NCI-H2171 (cell line): ENCODE measurements around the gene NCOA3.
"Not testable (repeated sequence)": the region's sequence is repeated elsewhere in the genome, so short reads cannot be mapped to it uniquely, and the experiment has no call there.

ENCODE experiments used
- DNase-seq: peaks from one replicate; lab custom pipeline; 2025; lab: John Stamatoyannopoulos, UW

The NCOA3 gene

DNA sequence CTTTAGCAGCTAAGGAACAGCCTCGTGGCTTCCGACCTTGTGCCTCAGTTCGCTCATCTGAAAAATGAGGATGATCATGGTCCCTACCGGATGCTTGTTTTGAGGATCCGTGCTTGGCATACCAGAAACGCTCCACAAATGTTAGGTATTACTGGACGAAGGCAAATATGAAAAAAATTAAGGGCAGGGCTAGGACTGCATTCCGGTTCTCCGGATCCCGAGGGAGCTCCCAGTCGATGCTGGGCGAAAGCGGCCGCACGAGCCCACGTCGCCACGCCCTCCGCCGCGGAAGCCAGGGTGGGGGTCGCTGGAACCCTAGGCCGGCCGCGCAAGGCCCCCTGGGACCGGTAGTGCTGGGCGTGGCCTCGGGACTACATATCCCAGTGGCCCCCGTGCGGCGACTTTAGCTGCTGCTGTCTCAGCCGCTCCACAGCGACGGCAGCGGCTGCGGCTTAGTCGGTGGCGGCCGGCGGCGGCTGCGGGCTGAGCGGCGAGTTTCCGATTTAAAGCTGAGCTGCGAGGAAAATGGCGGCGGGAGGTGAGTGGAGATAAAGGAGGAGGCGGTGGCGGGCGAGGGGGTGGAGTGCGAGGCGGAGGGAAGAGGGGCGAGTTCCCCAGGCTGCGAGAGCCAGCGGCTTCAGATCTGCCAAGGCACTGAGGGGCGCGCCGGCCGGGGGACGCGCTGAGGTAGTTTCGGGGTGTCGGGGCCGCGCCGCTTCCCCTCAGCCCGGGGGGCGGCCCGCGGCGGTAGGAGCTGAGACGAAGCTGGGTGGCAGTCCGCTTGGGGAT is at the start of gene NCOA3:
Gene NCOA3, plus strand, starts transcription at position 406 of the 789 bp plus-strand sequence. CDS start 120,361 bp downstream, outside the sequence.
- peak; percentile 98 for DNase-seq

DNA sequence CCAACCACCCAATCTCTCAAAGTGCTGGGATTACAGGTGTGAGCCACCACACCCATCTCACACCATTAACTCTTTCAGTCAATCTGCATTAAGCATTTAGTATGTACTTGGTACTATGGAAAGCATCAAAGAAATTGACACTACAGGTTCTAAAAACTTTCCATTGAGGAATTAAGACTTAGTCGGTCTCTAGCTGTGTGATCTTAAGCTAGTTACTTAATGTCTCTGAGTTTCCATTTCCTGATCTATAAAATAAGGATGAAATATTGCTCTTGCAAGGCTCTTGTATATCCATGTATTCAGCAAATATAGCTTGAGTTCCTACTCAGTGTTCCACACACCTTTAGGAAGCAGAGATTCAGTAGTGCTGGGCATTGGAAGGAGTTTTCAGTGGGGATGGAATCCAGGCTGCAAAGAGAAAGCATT is 48.9 kb upstream of the NCOA3 start:
- no peak for DNase-seq

DNA sequence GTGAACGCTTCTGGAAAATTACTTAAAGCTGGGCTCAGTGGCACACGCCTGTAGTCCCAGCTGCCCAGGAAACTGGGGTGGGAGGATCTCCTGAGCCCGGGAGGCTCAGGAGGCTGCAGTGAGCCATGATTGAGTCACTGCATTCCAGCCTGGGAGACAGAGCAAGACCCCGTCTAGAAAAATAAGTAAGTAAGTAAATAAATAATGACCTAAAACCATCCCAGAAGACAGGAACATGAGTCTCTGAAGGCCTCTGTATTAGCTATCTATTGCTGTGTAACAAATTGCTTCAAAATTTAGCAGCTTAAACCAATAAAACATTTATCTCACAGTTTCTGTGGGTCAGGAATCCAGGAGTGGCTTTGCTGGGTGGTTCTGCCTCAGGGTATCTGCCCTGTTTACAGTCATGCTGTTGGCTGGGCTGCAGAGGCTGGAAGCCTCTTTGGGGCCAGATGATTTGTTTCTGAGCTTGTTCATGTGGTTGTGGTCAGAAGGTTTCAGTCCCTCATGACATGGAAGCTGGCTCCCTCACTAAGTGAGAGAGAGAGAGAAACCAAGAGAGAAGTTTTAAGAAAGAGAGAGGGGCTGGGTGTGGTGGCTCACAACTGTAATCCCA is 48.4 kb upstream of the NCOA3 start:
- no peak for DNase-seq

DNA sequence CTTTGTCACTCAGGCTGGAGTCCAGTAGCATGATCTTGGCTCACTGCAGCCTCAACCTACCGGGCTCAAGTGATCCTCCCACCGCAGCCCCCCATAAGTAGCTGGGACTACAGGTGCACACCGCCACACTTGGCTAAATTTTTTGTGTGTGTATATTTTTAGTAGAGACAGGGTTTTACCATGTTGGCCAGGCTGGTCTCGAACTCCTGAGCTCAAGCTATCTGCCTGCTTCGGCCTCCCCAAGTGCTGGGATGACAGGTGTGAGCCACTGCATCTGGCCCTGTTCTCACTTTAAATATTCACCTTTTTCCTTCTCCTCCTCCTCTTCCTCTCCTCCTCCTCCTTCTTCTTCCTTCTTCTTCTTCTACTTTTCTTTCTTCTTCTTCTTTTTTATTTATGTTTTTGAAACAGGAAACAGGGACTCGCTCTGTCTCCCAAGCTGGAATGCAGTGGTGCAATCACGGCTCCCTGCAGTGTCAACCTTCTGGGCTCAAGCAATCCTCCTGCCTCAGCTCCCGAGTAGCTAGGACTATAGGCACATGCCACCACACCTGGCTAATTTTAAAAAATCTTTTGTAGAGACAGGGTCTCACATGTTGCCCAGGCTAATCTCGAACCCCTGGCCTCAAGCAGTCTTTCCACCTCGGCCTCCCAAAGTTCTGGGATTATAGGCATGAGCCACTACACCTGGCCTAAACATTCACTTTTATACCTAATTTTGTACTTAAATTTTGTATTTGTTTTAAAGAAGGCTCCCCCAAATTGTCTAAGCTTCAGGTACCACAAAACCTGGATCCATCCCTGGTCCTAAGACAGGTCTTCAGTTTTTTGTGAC is 47.2 kb upstream of the NCOA3 start:
- no peak for DNase-seq

DNA sequence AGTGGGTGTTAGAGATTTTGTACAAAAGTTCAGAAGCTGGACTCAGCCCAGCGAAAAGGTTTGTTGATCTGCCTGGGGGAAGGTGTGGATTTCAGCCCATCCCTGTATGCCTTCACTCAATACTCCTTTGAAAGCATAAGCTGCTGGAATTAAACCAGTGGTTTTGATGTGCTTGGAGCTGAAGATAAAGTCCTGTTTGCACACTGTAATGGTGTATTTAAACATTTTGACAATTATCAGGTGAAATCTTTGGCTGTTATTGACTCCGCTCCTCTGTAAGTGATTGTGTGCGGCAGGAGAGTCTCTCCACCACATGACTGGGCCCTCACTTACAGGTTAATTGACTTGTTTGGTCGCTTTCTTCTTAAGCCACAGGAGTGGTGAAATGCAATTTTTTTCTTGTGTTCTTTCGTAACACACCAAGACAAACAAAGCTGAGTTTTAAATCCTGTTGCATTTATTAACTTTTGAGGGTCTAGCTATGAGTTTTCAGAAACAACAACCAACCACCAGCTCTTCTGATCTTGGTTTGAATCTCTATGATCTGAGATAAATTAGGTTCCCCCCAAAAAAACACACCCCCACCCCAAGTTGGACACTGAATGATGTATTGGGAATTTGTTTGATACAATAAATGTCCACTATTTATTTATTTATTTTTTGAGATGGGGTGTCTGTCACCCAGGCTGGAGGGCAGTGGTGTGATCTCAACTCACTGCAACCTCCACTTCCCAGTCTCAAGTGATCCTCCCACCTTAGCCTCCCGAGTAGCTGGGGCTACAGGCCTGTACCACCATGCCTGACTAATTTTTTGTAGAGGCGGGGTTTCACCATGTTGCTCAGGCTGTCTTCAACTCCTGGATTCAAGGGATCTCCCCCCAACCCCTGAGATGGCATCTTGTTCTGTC is 46.3 kb upstream of the NCOA3 start:
- no peak for DNase-seq

DNA sequence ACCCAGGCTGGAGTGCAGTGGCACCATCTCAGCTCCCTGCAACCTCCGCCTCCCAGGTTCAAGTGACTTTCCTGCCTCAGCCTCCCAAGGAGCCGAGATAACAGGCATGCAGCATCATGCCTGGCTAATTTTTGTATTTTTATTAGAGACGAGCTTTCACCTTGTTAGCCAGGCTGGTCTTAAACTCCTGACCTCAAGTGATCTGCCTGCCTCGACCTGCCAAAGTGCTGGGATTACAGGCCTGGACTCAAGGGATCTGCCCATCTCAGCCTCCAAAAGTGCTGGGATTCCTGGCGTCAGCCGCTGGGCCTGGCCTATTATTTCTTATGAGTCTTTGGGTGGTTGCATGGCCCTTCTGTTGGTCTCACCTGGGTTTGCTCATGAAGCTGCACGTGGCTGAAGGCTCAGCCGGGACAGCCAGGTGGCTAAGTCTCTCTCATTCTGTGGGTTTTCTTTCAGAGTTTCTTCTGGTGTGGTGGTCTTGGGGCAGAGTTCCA is 45.6 kb upstream of the NCOA3 start:
- no peak for DNase-seq

DNA sequence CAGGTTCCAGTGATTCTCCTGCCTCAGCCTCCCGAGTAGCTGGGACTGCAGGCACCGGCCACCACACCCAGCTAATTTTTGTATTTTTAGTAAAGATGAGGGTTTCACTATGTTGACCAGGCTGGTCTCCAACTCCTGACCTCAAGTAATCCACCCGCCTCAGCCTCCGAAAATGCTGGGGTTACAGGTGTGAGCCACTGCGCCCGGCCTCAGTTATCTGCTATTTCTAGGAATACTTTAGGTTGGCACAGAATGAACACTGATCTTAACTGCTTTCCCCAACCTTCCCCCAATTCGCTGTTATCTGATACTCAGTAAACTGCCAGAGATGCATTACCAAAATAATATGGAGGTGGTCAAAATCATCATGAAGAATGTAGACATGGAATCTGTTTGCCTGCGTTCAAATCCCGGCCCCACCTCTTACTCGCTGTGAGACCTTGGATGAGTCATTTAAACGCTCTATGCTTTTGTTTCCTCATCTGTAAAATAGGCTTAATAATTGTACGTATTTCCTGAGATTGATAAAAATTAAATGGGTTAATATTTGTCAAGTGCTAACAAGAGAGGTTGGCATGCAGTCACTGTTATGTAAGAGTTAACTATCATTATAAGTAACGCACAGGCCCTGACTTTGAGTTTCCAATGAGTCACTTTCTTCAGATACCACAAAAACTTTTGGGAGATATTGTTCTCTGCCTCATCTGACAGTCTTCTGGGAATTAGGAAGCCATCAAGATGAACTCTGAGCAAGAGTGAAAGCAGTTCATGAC is 44.5 kb upstream of the NCOA3 start:
- no peak for DNase-seq

DNA sequence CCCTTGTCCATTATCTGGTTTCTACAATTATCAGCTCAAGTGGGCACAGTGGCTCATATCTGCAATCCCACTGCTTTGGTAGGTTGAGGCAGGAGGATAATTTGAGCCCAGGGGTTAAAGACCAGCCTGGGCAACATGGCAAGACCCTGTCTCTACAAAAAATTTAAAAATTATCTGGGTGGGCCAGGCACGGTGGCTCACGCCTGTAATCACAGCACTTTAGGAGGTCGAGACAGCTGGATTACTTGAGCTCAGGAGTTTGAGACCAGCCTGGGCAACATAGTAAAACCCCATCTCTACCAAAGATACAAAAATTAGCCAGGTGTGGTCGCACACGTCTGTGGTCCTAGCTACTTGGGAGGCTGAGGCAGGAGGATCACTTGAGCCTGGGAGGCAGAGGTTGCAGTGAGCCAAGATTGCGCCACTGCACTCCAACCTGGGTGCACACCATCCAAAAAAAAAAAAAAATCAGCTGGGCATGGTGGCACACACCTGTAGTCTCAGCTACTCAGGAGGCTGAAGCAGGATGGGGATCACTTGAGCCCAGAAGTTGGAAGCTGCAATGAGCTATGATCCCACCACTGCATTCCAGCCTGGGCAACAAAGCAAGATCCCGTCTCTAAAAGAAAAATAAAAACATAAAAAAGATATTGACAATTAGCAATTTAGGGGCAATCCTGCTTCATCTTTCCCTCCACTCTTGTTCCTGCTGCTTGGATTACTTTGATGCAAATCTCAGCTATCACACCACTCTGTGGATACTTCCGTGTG is 43.2 kb upstream of the NCOA3 start:
- DNase-seq, result not testable (repeated sequence)

DNA sequence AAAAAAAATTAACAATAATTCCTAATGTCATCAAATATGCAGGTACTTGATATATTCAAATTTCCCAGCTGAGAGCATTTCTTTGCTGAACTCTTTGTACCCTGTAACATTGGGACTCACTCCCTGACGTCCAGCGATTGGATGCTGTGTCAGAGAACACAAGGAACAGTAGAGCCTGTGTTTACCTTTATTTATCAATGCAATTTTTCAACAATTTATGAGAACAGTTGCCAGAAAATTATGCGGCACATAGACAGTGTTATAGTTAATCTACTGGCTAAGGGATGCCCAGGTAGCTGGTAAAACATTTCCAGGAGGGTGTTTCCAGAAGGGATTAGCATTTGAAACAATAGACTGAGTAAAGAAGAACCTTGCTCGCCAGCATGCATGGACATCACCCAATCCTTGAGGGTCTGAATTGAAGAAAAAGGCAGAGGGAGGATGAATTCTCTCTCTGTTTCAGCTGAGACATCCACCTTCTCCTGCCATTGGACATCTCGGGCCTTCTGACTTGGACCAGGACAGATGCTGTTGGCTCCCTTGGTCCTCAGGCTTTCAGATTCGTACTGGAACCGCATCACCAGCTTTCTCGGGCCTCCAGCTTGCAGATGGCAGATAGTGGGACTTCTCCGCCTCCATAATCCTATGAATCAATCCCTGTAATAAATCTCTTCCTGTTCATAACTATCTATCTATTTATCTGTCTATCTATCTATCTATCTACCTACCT is 42.2 kb upstream of the NCOA3 start:
- DNase-seq, result no peak

DNA sequence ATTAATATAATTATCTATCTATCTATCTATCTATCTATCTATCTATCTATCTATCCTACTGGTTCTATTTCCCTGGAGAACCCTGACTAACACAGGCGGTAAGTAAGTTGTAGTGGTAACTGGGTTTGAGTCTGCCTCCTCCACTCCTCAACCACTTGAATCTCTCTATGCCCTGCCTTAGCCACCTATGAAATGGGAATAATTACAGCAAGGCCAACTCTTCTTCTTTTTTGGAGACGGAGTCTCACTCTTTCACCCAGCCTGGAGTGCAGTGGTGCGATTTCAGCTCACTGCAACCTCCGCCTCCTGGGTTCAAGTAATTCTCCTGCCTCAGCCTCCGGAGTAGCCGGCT is 41.0 kb upstream of the NCOA3 start:
- DNase-seq, result not testable (repeated sequence)

DNA sequence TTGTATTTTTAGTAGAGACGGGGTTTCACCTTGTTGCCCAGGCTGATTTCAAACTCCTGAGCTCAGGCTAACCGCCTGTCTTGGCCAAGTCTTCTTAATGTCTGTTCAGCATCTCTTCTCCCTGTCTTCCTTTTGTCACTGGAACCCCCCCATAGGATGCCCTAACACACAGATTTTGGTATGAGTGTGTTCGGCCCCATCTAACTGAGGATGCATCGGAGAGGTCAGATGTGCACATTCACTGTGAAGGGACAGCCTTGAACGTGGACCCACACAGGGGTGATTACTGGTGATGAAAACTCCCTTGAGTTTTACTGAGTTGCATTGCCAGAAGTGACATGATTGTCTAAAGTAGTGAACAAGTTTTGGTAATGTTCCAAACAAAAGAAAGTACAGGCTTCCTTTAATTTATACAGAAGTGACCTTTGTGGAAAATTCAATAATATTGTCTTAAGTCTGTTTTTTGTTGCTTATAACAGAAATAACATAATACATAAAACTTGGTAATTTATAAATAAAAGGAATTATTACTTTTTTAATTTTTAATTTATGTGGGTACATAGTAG is 40.5 kb upstream of the NCOA3 start:
- no peak for DNase-seq

DNA sequence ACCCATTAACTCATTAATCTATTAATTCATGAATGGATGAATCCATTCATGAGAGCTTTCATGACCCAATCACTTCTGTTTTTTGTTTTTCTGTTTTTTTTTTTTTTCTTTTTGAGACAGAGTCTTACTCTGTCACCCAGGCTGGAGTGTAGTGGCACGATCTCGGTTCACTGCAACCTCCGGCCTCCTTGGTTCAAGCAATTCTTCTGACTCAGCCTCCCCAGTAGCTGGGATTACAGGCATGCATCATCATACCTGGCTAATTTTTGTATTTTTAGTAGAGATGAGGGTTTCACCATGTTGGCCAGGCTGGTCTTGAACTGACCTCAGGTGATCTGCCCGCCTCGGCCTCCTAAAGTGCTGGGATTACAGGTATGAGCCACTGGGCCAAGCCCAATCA is 39.8 kb upstream of the NCOA3 start:
- DNase-seq, result not testable (repeated sequence)

DNA sequence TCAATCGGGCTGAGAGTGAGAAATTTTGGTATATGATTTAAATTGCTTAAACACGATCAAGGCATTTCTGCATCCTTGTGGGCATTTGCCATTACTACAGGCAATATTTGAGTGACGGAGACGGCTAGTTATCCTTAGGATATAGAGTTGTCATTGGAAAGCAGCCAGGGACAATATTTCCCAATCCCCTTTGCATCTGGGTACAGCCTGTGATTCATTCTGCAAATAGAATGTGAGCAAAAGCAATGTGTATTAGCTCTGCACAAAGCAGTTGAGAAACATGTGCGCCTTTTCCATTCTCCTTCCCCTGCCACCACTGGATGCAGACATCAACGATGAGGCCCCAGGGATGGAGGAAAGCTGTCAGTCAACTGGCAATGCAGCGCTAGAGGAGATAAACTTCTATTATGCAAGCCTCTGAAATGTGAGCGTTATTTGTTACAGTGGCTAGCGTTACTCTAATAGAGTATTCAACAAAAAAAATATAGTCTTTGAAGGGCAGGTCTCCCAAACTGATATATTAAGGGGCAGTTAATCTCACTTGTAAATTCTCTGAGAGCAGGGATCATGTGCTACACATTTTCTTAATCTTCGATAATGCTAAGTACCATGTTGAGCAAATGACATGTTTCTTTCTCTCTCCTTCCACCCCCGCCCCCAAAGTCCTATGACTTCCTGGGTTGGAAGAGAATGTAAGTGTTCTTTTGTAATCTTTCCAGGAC is 37.1 kb upstream of the NCOA3 start:
- no peak for DNase-seq

DNA sequence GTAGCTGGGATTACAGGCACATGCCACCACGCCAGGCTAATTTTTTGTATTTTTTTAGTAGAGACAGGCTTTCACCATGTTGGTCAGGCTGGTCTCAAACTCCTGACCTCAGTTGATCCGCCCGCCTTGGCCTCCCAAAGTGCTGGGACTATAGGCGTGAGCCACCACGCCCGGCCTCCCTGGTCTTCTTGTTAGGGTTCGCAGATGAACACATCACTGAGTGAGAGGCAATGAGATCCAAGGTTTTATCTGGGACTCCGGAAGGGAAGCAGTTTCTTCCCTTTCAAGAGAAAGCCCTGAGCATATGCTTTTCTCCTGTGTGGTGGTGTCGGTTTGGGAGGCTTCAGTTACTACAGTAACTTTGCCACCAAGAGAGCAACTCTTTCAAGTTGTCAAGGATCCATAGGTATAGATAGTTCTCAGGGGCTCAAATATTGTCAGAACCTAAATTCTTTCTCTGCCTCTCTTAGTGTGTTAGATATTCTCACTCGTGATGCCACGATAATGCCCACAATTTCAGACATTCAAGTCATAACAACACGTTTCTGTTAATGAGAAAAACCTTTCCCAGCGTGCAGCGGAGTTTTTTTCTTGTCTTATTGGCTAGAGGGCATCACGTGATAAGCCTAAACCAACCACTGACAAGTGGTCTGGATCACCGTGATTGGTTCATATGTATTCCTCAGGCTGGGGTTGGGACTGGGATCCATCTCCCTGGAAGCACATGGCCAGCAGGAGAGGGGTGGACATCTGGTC is 36.2 kb upstream of the NCOA3 start:
- DNase-seq, result no peak

DNA sequence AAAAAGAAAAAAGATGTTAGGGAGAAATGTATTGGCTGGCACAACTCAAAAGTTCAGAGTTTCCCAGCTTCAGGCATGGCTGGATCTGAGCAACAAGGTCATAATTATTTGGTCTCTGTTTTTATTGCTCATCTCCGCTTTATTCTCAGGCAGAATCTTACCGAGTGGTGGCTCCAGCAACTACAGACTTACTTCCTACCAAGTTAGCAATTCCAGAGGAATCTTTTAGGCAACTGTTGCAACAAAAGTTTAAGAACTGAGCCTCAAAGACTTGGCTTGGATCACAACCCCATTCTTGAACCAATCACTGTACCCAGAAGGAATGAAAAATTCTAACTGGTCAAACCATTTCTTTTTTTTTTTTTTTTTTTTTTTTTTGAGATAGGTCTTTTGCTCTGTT is 35.5 kb upstream of the NCOA3 start:
- DNase-seq, result no peak

DNA sequence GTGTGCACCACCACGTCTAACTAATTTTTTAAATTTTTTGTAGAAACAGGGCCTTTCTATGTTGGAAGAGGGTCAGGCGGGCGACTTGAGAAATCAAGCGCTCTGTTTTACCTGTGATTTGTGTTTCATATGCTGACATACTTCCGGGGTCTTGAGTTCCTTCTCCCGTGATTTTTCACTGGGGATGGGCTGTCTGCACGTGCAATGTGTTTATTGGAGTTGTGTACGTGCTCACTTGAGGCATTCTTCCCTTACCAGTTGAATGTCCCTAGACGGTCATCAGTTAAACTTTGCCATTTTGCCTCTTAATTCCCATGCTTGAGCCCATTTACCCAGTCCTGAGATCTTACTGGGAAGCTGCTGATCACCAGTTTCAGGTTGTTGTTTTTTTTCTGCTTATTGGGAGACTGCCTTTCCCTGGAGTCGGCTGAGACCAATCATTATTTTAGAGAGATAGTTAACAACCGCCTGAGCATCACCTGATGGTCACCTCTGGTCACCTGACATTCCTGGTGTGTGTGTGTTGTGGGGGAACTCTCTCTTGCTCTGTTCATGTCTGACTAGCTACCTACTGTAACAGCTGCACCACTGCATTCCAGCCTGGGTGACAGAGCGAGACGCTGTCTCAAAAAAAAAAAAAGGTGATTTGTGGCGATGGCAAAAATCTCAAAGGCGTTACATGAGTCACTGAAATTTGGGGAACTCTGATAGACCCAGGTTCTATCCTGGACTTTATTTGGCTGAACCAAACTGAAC is 34.8 kb upstream of the NCOA3 start:
- DNase-seq, result no peak
